A549 treated with dexamethasone at 1 μM for 4 hours (cell line): ENCODE data around the gene ST3GAL2. TPM values are rescaled to one million over a fixed set of nuclear protein-coding genes. Genes with fewer than 3 reads are reported as not detected.

ENCODE experiments used
- total RNA-seq: library from RNA; stranded (reverse); fragments of 200-300 nt; extraction: Qiagen RNA extraction; gene quantifications from 5 replicates; pipeline ENCODE4 v1.2.3, GENCODE V29; 2022

The ST3GAL2 gene
- total RNA-seq: 18.2 to 26.7 TPM (median 22.0 TPM) in 5 replicates

DNA sequence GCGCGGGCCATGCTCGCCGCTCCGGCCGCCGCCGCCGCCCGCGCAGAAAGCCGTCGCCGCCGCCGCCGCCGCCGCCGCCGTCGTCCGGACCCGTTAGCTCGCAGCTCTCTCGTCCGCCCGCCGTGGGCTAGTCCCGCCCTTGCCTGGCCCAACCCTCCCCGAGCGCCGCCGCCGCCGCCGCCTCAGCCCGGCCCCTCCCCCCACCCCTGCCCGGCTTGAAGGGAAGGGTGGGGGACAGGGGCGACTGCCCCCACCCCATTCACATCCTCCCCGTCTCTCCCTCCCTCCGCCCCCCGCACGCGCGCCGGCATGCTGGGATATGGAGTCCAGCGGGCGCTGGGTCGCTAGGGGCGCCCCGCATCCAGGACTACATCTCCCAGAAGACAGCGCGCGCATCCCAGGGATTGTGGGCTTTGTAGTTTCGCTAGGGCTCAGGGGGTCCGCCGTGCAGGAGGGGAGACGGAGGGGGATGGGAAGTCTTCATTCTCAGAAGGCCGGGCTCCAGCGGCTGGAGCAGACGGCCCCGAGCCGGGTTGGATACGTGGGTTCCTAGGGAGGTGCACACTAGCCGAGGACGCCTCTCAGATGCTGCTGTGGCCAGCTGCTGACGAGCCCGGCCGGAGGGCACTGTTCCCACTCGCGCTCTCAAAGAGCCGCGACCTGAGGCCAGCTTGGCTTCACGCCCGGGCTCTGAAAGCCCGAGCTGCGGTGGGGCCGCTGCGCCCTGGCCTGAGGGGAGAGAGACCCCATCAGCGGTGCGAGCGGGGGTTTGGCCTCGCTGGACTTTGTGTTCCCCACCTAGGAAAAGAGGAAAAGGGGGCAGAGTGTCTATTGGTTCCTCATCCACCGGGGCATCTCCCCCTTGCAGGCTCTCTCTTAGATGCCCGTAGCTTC, at the start of gene ST3GAL2:
TSS of gene ST3GAL2 (minus strand) at position 132 of the 894 bp plus-strand sequence. CDS start 40,570 bp downstream, outside the sequence.

GRCh38 chr16:70454222-70455034, 15.5 kb upstream of the ST3GAL2 start, which contains the start of gene FCSK:
Gene FCSK, plus strand, starts transcription at chr16:70454595. Its CDS starts 8,596 bp downstream, at chr16:70463191.

Other genes with a start within 250 kb of the ST3GAL2 start
- gene EXOSC6, start 187.2 kb downstream of the ST3GAL2 start, total RNA-seq: 13.8 to 17.1 TPM (median 15.7 TPM) in 5 replicates
- 79.7 to 107 TPM (median 97.3 TPM) in 5 replicates for gene AARS1, start 149.6 kb downstream of the ST3GAL2 start, total RNA-seq
- 27.8 to 31.5 TPM (median 28.6 TPM) in 5 replicates for gene DDX19B, start 139.9 kb downstream of the ST3GAL2 start, total RNA-seq
- 36.4 to 43.8 TPM (median 41.7 TPM) in 5 replicates for gene DDX19A, start 92.2 kb downstream of the ST3GAL2 start, total RNA-seq
- 3.3 to 5.7 TPM (median 4.5 TPM) in 5 replicates for gene FCSK, start 15.5 kb upstream of the ST3GAL2 start, total RNA-seq
- 25.6 to 31.7 TPM (median 30.7 TPM) in 5 replicates for gene COG4, start 84.5 kb upstream of the ST3GAL2 start, total RNA-seq
- 134 to 241 TPM (median 203 TPM) in 5 replicates for gene SF3B3, start 84.7 kb upstream of the ST3GAL2 start, total RNA-seq
- 0.33 to 0.69 TPM (median 0.39 TPM) in 5 replicates for gene IL34, start 207.5 kb upstream of the ST3GAL2 start, total RNA-seq
- gene MTSS2, start 247.0 kb upstream of the ST3GAL2 start, total RNA-seq: 66.0 to 127 TPM (median 117 TPM) in 5 replicates